Pericardium fibroblast (primary cell): ENCODE measurements around the gene CCT3. TPM values are rescaled to one million over a fixed set of nuclear protein-coding genes. Genes with fewer than 3 reads are reported as not detected.

Experiments
- total RNA-seq: library from RNA; depleted of rRNA; stranded (reverse); fragments of >200 nt; gene quantifications from 2 replicates; pipeline ENCODE4 v1.2.3, GENCODE V29; 2015

The CCT3 gene
- 248 TPM in 2 replicates for total RNA-seq

DNA sequence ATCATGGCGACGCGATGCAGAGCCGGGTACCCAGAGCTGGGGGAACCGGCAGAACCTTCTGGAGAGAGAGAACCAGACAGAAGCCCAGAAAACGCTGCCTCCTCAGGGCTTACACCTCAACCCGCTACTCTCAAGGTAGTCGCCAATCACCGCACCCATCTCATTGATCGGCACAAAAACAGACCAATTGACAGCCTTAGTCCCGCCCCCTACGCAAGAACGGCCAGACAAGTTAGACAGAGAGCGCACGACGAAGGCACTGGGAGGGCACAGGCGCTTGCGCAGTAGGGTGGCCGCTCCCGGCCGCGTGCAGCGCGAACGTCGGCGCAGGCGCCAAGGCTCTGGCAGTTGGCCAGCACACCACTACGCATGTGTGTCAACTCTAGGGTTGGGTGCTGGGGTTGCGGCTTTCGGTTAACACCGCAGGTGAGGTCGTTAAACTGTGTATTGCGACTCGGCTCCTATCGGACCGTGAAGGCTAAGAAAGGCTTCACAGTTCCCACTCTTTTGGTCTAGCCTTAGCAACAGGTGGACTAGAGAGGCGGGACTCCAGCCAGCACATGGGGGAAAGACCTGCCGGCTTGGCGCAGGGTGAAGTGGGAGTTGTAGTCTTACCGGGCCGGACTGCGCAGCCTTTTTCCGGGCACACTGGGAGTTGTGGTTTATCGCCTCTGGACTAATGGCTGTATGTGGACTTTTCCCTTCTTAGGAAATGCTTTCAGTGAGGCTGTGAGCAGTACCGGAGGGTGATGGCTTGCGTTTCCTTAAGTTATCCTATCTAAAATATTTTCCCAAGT is at the start of gene CCT3, which contains the start of gene TSACC:
CCT3 (minus strand) TSS at position 113 of the 797 bp plus-strand sequence; CDS start at position 5, 108 bp downstream.
TSACC (plus strand) TSS at position 347 of the 797 bp plus-strand sequence. CDS start 1,232 bp downstream, outside the sequence.

DNA sequence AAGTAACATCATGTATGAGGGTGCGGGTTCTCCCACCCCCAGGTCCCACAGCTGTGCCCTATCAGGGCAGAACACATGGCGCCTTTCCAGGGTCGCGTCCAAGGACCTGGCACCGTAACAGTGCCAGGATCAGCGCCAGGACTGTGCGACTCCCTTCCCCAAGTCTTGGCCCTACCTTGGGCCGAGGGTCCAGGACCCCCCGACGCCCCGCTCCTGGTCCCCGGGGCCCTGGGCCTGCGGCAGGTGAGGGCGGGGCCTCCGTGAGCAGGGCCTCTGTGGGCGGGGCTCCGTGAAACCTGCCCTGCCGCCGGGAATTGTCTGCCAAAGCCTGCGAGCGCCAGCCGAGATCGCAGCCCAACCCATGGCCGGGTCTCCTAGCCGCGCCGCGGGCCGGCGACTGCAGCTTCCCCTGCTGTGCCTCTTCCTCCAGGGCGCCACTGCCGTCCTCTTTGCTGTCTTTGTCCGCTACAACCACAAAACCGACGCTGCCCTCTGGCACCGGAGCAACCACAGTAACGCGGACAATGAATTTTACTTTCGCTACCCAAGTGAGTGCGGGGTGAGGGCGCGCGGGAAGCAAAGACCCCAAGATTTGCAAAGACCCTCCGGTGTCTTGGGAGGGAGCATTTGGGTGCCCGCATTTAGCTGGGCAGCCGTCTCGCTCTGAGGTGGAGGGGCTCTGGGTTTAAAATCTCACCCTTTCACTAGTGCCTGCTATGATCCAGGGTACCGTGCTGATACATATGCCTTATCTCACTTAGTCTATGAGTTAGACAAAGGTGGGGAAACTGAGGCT is 31.0 kb upstream of the CCT3 start, which contains the start of gene RHBG:
RHBG (plus strand) TSS at position 323 of the 796 bp plus-strand sequence; CDS start at position 362, 39 bp downstream.

GRCh38 chr1:156298852-156299357 is 39.2 kb downstream of the CCT3 start, which contains the start of gene VHLL:
Gene VHLL, minus strand, starts transcription at chr1:156299307. Its CDS starts 118 bp downstream, at chr1:156299189.

GRCh38 chr1:156295391-156295947 is 42.6 kb downstream of the CCT3 start, which contains the start of gene GLMP:
Gene GLMP, minus strand, starts transcription at chr1:156295679. Its CDS starts 34 bp downstream, at chr1:156295645.

DNA sequence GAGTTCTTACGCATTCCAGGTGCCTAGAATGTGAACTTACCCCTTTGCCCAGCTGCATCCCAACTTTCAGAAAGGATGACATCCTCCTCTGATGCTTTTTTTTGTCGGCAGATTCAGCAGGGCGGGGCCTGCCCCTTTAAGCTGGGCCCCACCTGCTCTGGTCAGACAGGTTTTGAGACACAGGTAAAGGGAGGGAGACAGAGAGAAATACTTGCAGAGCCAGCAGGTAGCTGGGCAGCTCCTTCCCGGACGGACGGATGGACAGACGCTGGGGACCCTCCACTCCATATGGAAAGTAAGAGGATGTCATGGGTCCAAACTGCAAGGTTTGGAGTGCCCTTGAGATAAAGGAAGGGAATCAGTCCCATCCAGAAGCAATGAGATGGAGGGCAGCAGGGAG is 54.0 kb downstream of the CCT3 start, which contains the start of gene TMEM79:
TMEM79 (plus strand) TSS at position 214 of the 400 bp plus-strand sequence. CDS start 902 bp downstream, outside the sequence.

DNA sequence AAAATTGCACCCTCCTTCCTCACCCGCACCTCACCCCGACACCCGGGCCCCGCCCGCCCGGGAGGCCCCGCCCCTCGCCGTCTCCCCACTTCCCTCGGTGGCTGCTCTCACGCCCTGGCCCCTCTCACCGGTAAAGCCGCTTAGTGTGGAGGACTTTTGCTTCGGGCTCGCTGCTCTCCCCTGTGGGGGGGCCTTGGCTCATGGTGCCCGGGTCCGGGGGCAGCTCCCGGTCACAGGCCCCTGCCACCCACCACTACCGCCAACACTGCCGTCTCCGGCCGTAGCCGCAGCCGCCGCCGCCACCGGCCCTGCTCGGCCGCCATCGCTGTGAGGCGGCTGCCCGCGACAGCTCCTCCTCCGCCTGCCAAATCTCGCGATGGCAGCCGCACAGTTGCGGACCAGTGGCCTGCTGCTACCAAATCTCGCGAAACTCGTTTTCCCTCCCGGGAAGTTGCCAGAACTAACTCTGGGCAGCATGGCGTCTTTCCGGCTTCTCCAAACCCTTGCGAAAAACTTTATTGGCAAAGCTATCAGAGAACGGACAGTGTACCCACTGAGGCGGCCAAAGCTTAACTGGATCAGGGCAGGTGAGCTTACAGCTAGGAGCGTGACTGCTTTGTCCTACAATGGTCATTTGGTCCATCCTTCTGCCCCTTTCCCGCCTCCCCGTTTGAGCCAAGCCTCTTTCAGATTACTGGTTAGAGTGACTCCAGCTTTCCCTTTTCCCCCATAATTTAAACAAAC is 55.4 kb downstream of the CCT3 start, which contains the start of gene SMG5:
SMG5 (minus strand) TSS at position 347 of the 744 bp plus-strand sequence; CDS start at position 202, 145 bp downstream.

Other genes with a start within 250 kb of the CCT3 start
- gene LMNA, start 223.6 kb downstream of the CCT3 start, total RNA-seq: 508 and 655 TPM in 2 replicates
- 0.47 and 1.6 TPM in 2 replicates for gene SEMA4A, start 184.7 kb downstream of the CCT3 start, total RNA-seq
- 9.9 and 14.2 TPM in 2 replicates for gene SLC25A44, start 144.2 kb downstream of the CCT3 start, total RNA-seq
- 42.0 and 46.9 TPM in 2 replicates for gene PMF1, start 125.3 kb downstream of the CCT3 start, total RNA-seq
- gene BGLAP, start 96.1 kb downstream of the CCT3 start, total RNA-seq: not detected in 2 replicates
- 0.43 and 0.47 TPM in 2 replicates for gene PAQR6, start 90.2 kb downstream of the CCT3 start, total RNA-seq
- 33.3 and 39.1 TPM in 2 replicates for gene SMG5, start 55.5 kb downstream of the CCT3 start, total RNA-seq
- 1.5 and 3.1 TPM in 2 replicates for gene TMEM79, start 54.0 kb downstream of the CCT3 start, total RNA-seq
- 87.5 and 108 TPM in 2 replicates for gene GLMP, start 42.6 kb downstream of the CCT3 start, total RNA-seq
- not detected in 2 replicates for gene VHLL, start 39.0 kb downstream of the CCT3 start, total RNA-seq
- gene TSACC, start 234 bp upstream of the CCT3 start, total RNA-seq: not detected in 2 replicates
- not detected in 2 replicates for gene RHBG, start 30.9 kb upstream of the CCT3 start, total RNA-seq
- 15.8 and 27.2 TPM in 2 replicates for gene MEF2D, start 162.5 kb upstream of the CCT3 start, total RNA-seq
- 0.58 and 0.85 TPM in 2 replicates for gene IQGAP3, start 234.3 kb upstream of the CCT3 start, total RNA-seq
- gene TTC24, start 241.4 kb upstream of the CCT3 start, total RNA-seq: not detected in 2 replicates